SW480 (cell line): Measurements from ENCODE around the gene DACT2.
"Not testable (repeated sequence)": the region's sequence is repeated elsewhere in the genome, so short reads cannot be mapped to it uniquely, and the experiment has no call there.

Source experiments
- DNase-seq: peaks from one replicate; pipeline ENCODE4 v3.0.0-alpha.2; 2016; ENCODE audit warnings: low spot score

The DACT2 gene

GRCh38 chr6:168318579-168319278, 848 bp downstream of the DACT2 start:
- DNase-seq = no peak

GRCh38 chr6:168318090-168318489, 1.5 kb downstream of the DACT2 start:
- no peak for DNase-seq

GRCh38 chr6:168315596-168315995, 4.0 kb downstream of the DACT2 start:
- DNase-seq = no peak

- no peak for DNase-seq
Measured at GRCh38 chr6:168314948-168315347, 4.6 kb downstream of the DACT2 start.

- no peak for DNase-seq
Measured at GRCh38 chr6:168314021-168314420, 5.6 kb downstream of the DACT2 start.

GRCh38 chr6:168313431-168314011, 6.1 kb downstream of the DACT2 start:
- DNase-seq = peak; percentile 28

GRCh38 chr6:168312125-168312507, 7.5 kb downstream of the DACT2 start:
- not testable (repeated sequence) for DNase-seq

GRCh38 chr6:168311410-168312124, 8.0 kb downstream of the DACT2 start:
- no peak for DNase-seq

GRCh38 chr6:168310945-168311344, 8.6 kb downstream of the DACT2 start:
- DNase-seq = no peak

GRCh38 chr6:168310403-168310802, 9.2 kb downstream of the DACT2 start:
- DNase-seq = no peak

GRCh38 chr6:168309997-168310396, 9.6 kb downstream of the DACT2 start:
- DNase-seq = no peak

GRCh38 chr6:168309183-168309582, 10.4 kb downstream of the DACT2 start:
- DNase-seq = no peak

GRCh38 chr6:168308390-168309144, 11.0 kb downstream of the DACT2 start:
- no peak for DNase-seq

GRCh38 chr6:168307695-168308021, 11.9 kb downstream of the DACT2 start:
- no peak for DNase-seq

- no peak for DNase-seq
Measured at GRCh38 chr6:168307015-168307694, 12.4 kb downstream of the DACT2 start.

GRCh38 chr6:168305863-168306262, 13.7 kb downstream of the DACT2 start:
- no peak for DNase-seq

- DNase-seq = no peak
Measured at GRCh38 chr6:168305096-168305749, 14.4 kb downstream of the DACT2 start.

- no peak for DNase-seq
Measured at GRCh38 chr6:168304752-168305015, 14.9 kb downstream of the DACT2 start.

- no peak for DNase-seq
Measured at GRCh38 chr6:168303982-168304751, 15.4 kb downstream of the DACT2 start.

GRCh38 chr6:168302534-168302933, 17.0 kb downstream of the DACT2 start:
- DNase-seq = peak; percentile 44
